Stimulated activated CD4-positive, alpha-beta T cell treated with anti-CD3 and anti-CD28 coated beads, Interleukin-2, amount 100 ng/mL, for 24 hours (primary cell): ENCODE data around the gene UGT2B28.
"Not testable (repeated sequence)": the region's sequence is repeated elsewhere in the genome, so short reads cannot be mapped to it uniquely, and the experiment has no call there.

Experiments used
- DNase-seq, 2 donors: peaks; one replicate each; pipeline ENCODE4 v3.0.0-alpha.2; 2020

UGT2B28 gene

DNA sequence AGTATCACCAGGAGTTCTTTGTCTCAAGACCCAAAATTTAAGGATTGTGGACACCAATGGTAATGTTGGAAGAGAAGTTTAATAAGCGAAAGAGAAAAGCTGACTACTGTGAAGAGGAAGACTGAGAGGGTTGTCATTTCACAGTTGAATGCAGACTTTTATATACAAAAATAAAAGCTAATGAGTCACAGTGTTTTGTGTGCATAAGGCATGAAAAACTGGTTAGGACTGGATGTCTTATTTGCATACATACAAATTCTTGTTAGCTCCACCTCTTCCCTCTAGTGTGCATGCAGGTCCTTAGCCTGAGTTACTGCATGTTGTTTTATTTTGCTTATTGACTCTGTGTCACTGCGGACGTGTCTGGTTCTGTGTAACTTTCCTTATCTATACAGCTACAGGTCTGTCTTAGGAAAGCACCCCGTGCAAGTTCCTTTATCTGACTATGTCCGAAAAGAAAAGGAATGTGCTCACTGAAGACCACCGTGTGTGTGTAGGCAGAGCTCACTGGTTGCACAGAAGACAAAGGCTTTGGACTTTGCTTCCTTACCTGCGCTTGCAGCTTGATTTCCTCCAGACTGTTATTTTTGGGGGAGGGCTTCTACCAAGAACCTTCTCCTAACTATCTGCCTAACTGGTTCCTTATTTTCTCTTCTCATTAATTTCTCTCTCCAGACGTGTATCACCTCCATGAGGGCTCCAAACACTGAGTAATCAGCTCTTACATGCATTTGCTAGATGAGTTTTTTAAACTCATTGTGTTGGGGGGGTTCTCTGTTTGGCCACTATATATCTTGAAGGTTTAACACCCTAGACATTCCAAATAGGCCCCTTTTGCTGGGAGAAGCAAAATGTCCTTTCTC, 63.5 kb downstream of the UGT2B28 start:
- DNase-seq = not testable (repeated sequence)
